GM19324 (cell line): ENCODE data around the gene IL1RAPL2.
"Not testable (repeated sequence)": the region's sequence is repeated elsewhere in the genome, so short reads cannot be mapped to it uniquely, and the experiment has no call there.

ENCODE experiments used
- ATAC-seq: cut with Tn5 transposase; IDR thresholded peaks from one replicate; pipeline ENCODE4 v1.9.1; 2021; ENCODE audit warnings: mild to moderate bottlenecking, moderate library complexity; ENCODE audit not compliant: unreplicated experiment, low FRiP score

The IL1RAPL2 gene

GRCh38 chrX:104995546-104995945 is 429.5 kb downstream of the IL1RAPL2 start:
- no peak for ATAC-seq

- ATAC-seq, result no peak
Observed at GRCh38 chrX:105006103-105006502, 440.1 kb downstream of the IL1RAPL2 start.

DNA sequence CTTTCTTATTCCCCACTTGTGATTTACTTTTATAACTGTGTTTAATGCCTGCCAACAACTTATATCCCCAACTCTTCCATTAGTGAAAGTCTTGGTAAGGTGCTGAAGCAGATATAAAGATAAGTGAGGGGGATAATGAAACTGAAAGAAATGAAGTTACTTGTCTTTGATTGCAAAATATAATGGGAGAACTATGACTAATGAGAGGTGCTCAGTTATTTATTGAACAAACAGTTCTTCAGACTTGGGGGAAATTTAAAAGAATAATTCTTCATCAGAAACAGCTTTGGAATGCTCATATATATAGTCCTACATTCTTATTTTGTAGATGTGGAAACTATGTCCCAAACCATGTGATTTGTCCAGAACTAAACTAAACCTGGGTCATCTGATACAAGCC is 441.0 kb downstream of the IL1RAPL2 start:
- ATAC-seq, result no peak

GRCh38 chrX:105013719-105014118 is 447.7 kb downstream of the IL1RAPL2 start:
- ATAC-seq, result no peak

- ATAC-seq, result no peak
Observed at GRCh38 chrX:105017641-105018040, 451.6 kb downstream of the IL1RAPL2 start.

GRCh38 chrX:105018865-105019264 is 452.9 kb downstream of the IL1RAPL2 start:
- no peak for ATAC-seq

GRCh38 chrX:105028962-105029361 is 463.0 kb downstream of the IL1RAPL2 start:
- ATAC-seq, result not testable (repeated sequence)

GRCh38 chrX:105038672-105039328 is 472.8 kb downstream of the IL1RAPL2 start:
- no peak for ATAC-seq

- ATAC-seq, result no peak
Observed at GRCh38 chrX:105050921-105051320, 484.9 kb downstream of the IL1RAPL2 start.

DNA sequence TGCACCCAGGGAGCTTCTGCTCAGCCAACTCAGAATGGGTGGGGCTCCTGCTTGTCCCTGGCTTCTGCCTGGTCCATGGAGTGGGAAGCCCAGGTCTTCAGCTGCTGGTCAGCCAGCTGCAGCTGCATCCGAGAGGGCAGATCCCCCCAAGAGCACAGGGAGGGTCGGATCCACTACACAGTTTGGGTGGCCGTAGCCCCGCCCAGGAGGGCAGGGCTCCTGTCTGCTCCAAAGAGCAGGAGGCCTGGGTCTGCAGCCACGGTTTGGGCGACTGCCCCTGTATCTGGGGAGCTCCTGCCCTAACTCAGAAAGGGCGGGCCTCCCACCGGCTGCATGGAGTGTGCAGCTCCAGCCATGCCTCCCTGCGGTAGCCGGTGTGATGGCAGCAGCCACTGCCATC is 485.4 kb downstream of the IL1RAPL2 start:
- no peak for ATAC-seq

GRCh38 chrX:105052926-105053325 is 486.9 kb downstream of the IL1RAPL2 start:
- ATAC-seq, result no peak

DNA sequence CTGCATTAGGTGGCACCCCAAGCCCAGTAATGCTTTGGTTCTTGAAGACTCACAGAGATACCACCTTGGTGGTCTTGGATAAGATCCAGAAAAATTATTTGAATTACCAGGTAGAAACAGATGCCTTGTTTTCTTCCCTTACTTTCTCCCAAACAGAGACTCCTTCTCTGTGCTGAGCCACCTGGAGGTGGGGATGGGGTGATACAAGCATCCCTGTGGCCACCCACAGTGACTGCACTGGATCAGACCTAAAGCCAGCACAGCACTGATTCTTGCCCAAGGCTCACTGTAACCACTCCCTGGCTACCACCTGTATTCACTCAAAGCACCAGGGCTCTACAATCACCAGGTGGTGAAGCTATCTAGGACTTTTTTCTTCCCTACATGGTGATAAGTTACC is 497.7 kb downstream of the IL1RAPL2 start:
- no peak for ATAC-seq

DNA sequence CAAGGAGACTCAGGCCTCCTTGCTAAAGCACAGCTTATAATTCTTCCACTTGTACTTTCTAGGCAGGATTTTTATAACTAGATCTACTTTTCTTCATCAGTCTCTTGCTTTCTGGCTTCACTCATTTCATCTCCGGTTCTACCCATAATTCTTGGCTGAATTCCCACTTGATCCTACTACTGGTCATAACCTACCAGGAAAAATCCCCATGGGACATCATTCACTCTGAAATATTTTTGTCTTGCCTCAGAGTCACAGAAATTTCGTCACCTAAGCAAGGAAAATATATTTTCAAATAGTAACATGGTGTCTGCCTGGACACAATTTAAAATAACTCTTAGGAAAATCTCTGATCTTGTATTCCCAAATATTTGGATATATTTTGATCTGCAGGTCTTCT is 532.2 kb downstream of the IL1RAPL2 start:
- no peak for ATAC-seq

DNA sequence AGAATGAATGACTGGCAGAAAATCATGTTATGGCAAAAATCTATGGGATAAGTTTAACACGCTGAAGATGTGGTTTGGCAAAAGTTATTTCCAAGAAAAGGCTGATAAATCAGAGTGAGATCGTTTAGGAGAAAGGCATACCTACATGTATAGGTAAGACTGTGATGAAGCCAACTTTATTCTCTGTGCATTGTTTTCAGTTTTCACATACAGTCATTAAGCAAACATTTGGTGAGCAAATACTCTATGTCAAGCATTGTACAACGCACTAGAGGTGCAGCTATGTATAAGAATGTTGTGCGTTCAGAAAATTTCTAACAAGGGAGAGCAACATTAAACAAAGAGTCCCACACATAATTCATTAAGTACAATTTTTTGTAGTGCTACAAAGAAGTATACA is 532.8 kb downstream of the IL1RAPL2 start:
- ATAC-seq, result no peak

DNA sequence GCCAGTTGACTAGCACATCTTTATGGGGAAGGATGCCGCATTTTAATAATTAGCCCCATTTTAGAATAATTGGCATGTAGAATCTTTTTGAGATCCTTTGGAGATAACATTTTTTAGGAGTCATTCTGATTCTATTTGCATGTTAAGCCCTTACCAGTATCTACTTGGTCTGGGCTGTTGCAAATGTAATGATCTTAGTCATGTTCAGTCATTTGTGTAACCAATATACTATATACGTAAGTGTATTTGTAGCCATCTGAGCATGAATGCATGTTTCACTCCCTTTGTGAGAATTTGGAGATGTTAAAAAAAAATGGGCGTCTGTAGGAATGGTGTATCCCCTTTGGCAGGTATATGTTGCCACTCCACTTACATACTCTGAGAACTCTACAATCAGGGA is 535.4 kb downstream of the IL1RAPL2 start:
- no peak for ATAC-seq

- ATAC-seq, result no peak
Observed at GRCh38 chrX:105109936-105110335, 543.9 kb downstream of the IL1RAPL2 start.

GRCh38 chrX:105114554-105115130 is 548.6 kb downstream of the IL1RAPL2 start:
- ATAC-seq, result no peak

GRCh38 chrX:105115596-105116320 is 549.8 kb downstream of the IL1RAPL2 start:
- ATAC-seq, result not testable (repeated sequence)

GRCh38 chrX:105116486-105116885 is 550.5 kb downstream of the IL1RAPL2 start:
- no peak for ATAC-seq

- ATAC-seq, result no peak
Observed at GRCh38 chrX:105117621-105118020, 551.6 kb downstream of the IL1RAPL2 start.

DNA sequence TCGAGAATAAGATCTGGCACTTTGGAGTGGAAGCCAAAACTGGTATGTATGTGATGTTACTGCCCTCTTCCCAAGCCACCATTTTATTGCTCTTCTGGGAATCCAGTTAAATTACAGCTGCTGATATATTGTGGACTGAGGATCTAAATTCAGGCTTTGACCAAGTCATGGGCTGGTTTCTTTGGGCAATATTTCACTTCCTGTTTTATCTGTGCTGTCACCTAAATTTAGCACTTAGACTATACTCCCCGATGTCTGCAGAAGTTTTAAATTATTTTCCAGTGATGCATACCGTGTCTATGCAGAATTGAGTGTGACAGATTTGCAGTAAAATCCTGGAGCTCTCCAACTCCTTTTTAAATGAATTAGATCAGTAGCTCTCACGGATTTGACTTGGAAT is 554.5 kb downstream of the IL1RAPL2 start:
- no peak for ATAC-seq

DNA sequence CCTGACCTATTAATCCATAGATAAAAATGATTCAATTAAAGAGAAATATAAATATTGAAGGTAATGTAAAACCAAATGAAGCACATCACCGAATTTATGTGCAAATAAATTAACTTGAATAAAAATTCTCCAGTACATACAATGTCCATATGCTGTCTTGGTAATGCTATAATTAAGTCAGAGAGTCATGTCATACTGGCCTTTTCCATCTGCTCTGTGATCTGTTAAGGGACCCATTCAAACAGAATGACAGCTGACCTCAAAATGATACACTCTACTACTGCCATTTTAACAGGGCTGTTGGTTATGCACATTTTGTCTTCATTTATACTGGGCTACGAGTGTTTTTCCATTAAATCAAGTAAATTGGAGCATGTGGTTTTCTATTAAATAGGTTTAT is 555.2 kb downstream of the IL1RAPL2 start:
- no peak for ATAC-seq
